HepG2 (cell line): ENCODE data around the gene ARL4D. TPM values are rescaled to one million over a fixed set of nuclear protein-coding genes. Genes with fewer than 3 reads are reported as not detected.

ENCODE experiments used
- ARNT ChIP-seq: fragments of 450-650 bp; IDR thresholded peaks from 2 replicates; pipeline ENCODE4 v1.6.1; 2017
- BCL6 ChIP-seq: IDR thresholded peaks from 2 replicates; pipeline ENCODE4 v1.6.1; 2016; ENCODE audit warnings: missing genetic modification reagents, missing compliant biosample characterization
- MTF2 ChIP-seq: sonication (generic); formaldehyde crosslinking; IDR thresholded peaks from 2 replicates; pipeline ENCODE4 v1.5.0; 2020; ENCODE audit warnings: missing genetic modification reagents, borderline replicate concordance
- MXI1 ChIP-seq: IDR thresholded peaks from 3 replicates; pipeline ENCODE4 v1.6.1; 2012; ENCODE audit warnings: low read depth, low read length, inconsistent platforms, borderline replicate concordance
- NBN ChIP-seq: fragments of 450-650 bp; conservative IDR thresholded peaks from 2 replicates; pipeline ENCODE4 v1.6.1; 2017
- NFE2L2 ChIP-seq: fragments of 150-350 bp; IDR thresholded peaks from 2 replicates; pipeline ENCODE4 v1.6.1; 2014; ENCODE audit warnings: low read length
- NONO ChIP-seq, 2 experiments: fragments of 450-650 bp in 1 of 2; sonication (generic) in 1 of 2; formaldehyde crosslinking in 1 of 2; IDR thresholded peaks in 1 of 2; conservative IDR thresholded peaks in 1 of 2; 2 replicates each; pipeline versions ENCODE4 v1.6.1 to v1.8.0; 2017 to 2022; ENCODE audit warnings: mild to moderate bottlenecking in 1 of 2, missing genetic modification reagents in 1 of 2, moderate library complexity in 1 of 2
- RCOR2 ChIP-seq: IDR thresholded peaks from 2 replicates; pipeline ENCODE4 v1.6.1; 2016; ENCODE audit warnings: missing biosample characterization, missing genetic modification reagents
- U2AF1 ChIP-seq: fragments of 200-400 bp; formaldehyde crosslinking; optimal IDR thresholded peaks from 2 replicates; pipeline ENCODE3; 2017; ENCODE audit warnings: mild to moderate bottlenecking, low read depth, low read length
- ZNF550 ChIP-seq: sonication (generic); formaldehyde crosslinking; IDR thresholded peaks from 2 replicates; pipeline ENCODE4 v1.4.0; 2020; ENCODE audit warnings: mild to moderate bottlenecking, missing genetic modification reagents, borderline replicate concordance
- polyA plus RNA-seq, 8 experiments: library from polyadenylated mRNA; depleted of rRNA in 3 of 8; stranded (reverse) in 7 of 8; unstranded in 1 of 8; fragments of >200 nt; fragmentation: Illumina TruSeq in 4 of 8; extraction: Trizol in 4 of 8; gene quantifications; 2 replicates each; pipeline versions ENCODE4 v1.2.1 to v1.2.3, GENCODE V29; 2011 to 2016; ENCODE audit warnings: low read depth in 4 of 8, missing spikeins in 1 of 8, mixed read lengths in 1 of 8; ENCODE audit not compliant: insufficient read depth in 1 of 8
- total RNA-seq, 5 experiments: library from RNA; depleted of rRNA; stranded (reverse); fragments of >200 nt; fragmentation: Illumina TruSeq; extraction: Trizol; gene quantifications; 2 replicates each; pipeline ENCODE4 v1.2.3, GENCODE V29; 2016; ENCODE audit warnings: low read depth in 1 of 5
- TF ChIP-seq, protein P1 (sequence below): sonication (generic); formaldehyde crosslinking; IDR thresholded peaks from 2 replicates; pipeline ENCODE4 v1.4.0; 2020; ENCODE audit warnings: mild to moderate bottlenecking, missing genetic modification reagents
- TF ChIP-seq, protein P2 (sequence below): sonication (generic); IDR thresholded peaks from 2 replicates; pipeline ENCODE4 v1.6.1; 2016; ENCODE audit warnings: low read depth, borderline replicate concordance
- TF ChIP-seq, protein P3 (sequence below), 2 experiments: IDR thresholded peaks; 2 replicates each; pipeline ENCODE4 v1.6.1; 2011 to 2012; ENCODE audit warnings: low read length in 2 of 2, borderline replicate concordance in 1 of 2, low read depth in 1 of 2, mild to moderate bottlenecking in 1 of 2, moderate library complexity in 1 of 2
- TF ChIP-seq, protein P4 (sequence below): sonication (generic); formaldehyde crosslinking; IDR thresholded peaks from 2 replicates; pipeline ENCODE4 v1.4.0; 2020; ENCODE audit warnings: low read depth, mild to moderate bottlenecking, missing genetic modification reagents
- TF ChIP-seq, protein P5 (sequence below), 2 experiments: sonication (generic) in 1 of 2; formaldehyde crosslinking in 1 of 2; IDR thresholded peaks; 2 replicates each; pipeline versions ENCODE4 v1.4.0 to v1.6.1; 2018 to 2020; ENCODE audit warnings: missing genetic modification reagents in 2 of 2, borderline replicate concordance in 1 of 2, low read depth in 1 of 2, mild to moderate bottlenecking in 1 of 2, missing biosample characterization in 1 of 2
- TF ChIP-seq, protein P6 (sequence below): sonication (generic); formaldehyde crosslinking; IDR thresholded peaks from 2 replicates; pipeline ENCODE4 v1.8.1; 2023; ENCODE audit warnings: mild to moderate bottlenecking, inconsistent platforms, moderate library complexity, missing genetic modification reagents, borderline replicate concordance
- TF ChIP-seq, protein P7 (sequence below): sonication (generic); formaldehyde crosslinking; IDR thresholded peaks from 2 replicates; pipeline ENCODE4 v1.8.1; 2023; ENCODE audit warnings: mild to moderate bottlenecking, missing genetic modification reagents
- TF ChIP-seq, protein P8 (sequence below): IDR thresholded peaks from 2 replicates; pipeline ENCODE4 v1.6.1; 2012; ENCODE audit warnings: inconsistent platforms

ARL4D gene
- total and polyA plus RNA-seq, 2 of the 13 experiments (the other 11 are each of a cell fraction or from before 2014, with no cell fraction given) = 9.0 to 25.9 TPM

DNA sequence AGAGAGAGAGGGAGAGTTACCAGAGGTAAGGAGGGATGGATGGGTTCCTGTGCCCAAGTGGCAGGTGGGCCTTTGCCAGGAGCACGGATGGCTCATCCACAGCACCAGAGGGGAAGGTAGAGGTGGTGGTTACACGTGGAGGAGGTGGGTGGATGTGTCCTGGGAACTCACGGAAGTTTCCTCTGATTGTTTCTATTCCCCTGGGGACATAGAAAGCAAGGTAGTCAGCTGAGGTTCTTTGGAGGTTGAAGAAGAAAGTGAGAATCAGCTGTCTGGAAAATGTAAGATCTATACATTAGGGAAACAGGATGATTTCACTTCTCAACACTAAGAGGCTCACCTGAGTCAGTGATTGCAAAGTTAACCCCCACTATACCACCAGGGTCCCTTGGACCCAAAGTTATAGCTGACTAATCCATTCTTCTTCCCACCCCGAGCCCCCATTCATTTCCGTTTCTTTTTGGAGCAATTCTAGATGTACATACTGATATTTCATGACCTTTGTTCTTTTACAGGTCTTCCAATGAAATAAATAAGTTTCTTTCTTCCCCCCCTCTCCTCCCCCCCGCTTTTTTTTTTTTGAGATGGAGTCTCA lies 27.5 kb upstream of the ARL4D start (continued):
- TF ChIP-seq, protein P1, sequence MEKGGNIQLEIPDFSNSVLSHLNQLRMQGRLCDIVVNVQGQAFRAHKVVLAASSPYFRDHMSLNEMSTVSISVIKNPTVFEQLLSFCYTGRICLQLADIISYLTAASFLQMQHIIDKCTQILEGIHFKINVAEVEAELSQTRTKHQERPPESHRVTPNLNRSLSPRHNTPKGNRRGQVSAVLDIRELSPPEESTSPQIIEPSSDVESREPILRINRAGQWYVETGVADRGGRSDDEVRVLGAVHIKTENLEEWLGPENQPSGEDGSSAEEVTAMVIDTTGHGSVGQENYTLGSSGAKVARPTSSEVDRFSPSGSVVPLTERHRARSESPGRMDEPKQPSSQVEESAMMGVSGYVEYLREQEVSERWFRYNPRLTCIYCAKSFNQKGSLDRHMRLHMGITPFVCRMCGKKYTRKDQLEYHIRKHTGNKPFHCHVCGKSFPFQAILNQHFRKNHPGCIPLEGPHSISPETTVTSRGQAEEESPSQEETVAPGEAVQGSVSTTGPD (CRISPR knock-in tag) = no peak
- no peak for TF ChIP-seq U2AF1
- TF ChIP-seq, protein P2, sequence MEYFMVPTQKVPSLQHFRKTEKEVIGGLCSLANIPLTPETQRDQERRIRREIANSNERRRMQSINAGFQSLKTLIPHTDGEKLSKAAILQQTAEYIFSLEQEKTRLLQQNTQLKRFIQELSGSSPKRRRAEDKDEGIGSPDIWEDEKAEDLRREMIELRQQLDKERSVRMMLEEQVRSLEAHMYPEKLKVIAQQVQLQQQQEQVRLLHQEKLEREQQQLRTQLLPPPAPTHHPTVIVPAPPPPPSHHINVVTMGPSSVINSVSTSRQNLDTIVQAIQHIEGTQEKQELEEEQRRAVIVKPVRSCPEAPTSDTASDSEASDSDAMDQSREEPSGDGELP = 0 out of 2 replicates have a peak, but pooled peaks have one; percentile 24
- no peak for TF ChIP-seq MXI1
- TF ChIP-seq, protein P3, sequence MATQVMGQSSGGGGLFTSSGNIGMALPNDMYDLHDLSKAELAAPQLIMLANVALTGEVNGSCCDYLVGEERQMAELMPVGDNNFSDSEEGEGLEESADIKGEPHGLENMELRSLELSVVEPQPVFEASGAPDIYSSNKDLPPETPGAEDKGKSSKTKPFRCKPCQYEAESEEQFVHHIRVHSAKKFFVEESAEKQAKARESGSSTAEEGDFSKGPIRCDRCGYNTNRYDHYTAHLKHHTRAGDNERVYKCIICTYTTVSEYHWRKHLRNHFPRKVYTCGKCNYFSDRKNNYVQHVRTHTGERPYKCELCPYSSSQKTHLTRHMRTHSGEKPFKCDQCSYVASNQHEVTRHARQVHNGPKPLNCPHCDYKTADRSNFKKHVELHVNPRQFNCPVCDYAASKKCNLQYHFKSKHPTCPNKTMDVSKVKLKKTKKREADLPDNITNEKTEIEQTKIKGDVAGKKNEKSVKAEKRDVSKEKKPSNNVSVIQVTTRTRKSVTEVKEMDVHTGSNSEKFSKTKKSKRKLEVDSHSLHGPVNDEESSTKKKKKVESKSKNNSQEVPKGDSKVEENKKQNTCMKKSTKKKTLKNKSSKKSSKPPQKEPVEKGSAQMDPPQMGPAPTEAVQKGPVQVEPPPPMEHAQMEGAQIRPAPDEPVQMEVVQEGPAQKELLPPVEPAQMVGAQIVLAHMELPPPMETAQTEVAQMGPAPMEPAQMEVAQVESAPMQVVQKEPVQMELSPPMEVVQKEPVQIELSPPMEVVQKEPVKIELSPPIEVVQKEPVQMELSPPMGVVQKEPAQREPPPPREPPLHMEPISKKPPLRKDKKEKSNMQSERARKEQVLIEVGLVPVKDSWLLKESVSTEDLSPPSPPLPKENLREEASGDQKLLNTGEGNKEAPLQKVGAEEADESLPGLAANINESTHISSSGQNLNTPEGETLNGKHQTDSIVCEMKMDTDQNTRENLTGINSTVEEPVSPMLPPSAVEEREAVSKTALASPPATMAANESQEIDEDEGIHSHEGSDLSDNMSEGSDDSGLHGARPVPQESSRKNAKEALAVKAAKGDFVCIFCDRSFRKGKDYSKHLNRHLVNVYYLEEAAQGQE (IDR thresholded peaks at IDR 0.05; ENCODE audit: borderline replicate concordance in 1 of 2, low read depth in 1 of 2, low read length in 2 of 2) = no peak
- no peak for TF ChIP-seq MTF2 (CRISPR knock-in tag)
- no peak for TF ChIP-seq NBN
- TF ChIP-seq ZNF550 = no peak
- TF ChIP-seq ARNT = no peak
- TF ChIP-seq, protein P4, sequence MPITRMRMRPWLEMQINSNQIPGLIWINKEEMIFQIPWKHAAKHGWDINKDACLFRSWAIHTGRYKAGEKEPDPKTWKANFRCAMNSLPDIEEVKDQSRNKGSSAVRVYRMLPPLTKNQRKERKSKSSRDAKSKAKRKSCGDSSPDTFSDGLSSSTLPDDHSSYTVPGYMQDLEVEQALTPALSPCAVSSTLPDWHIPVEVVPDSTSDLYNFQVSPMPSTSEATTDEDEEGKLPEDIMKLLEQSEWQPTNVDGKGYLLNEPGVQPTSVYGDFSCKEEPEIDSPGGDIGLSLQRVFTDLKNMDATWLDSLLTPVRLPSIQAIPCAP = no peak
- no peak for TF ChIP-seq RCOR2
- TF ChIP-seq, protein P5, sequence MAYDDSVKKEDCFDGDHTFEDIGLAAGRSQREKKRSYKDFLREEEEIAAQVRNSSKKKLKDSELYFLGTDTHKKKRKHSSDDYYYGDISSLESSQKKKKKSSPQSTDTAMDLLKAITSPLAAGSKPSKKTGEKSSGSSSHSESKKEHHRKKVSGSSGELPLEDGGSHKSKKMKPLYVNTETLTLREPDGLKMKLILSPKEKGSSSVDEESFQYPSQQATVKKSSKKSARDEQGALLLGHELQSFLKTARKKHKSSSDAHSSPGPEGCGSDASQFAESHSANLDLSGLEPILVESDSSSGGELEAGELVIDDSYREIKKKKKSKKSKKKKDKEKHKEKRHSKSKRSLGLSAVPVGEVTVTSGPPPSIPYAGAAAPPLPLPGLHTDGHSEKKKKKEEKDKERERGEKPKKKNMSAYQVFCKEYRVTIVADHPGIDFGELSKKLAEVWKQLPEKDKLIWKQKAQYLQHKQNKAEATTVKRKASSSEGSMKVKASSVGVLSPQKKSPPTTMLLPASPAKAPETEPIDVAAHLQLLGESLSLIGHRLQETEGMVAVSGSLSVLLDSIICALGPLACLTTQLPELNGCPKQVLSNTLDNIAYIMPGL (CRISPR knock-in tag; IDR thresholded peaks at IDR 0.05; ENCODE audit: borderline replicate concordance in 1 of 2, low read depth in 1 of 2) = peak in 1 of 2 experiments; percentile 51; a peak in 1 of 4 replicates
- no peak for TF ChIP-seq NONO (IDR thresholded peaks at IDR 0.05)
- no peak for TF ChIP-seq NONO (CRISPR knock-in tag; conservative IDR thresholded peaks at IDR 0.05)
- no peak for TF ChIP-seq BCL6
- TF ChIP-seq, protein P6, sequence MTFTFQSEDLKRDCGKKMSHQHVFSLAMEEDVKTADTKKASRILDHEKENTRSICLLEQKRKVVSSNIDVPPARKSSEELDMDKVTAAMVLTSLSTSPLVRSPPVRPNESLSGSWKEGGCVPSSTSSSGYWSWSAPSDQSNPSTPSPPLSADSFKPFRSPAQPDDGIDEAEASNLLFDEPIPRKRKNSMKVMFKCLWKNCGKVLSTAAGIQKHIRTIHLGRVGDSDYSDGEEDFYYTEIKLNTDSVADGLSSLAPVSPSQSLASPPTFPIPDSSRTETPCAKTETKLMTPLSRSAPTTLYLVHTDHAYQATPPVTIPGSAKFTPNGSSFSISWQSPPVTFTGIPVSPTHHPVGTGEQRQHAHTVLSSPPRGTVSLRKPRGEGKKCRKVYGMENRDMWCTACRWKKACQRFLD = no peak
- TF ChIP-seq NFE2L2 = no peak
- TF ChIP-seq, protein P7, sequence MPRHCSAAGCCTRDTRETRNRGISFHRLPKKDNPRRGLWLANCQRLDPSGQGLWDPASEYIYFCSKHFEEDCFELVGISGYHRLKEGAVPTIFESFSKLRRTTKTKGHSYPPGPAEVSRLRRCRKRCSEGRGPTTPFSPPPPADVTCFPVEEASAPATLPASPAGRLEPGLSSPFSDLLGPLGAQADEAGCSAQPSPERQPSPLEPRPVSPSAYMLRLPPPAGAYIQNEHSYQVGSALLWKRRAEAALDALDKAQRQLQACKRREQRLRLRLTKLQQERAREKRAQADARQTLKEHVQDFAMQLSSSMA = no peak
- TF ChIP-seq, protein P8, sequence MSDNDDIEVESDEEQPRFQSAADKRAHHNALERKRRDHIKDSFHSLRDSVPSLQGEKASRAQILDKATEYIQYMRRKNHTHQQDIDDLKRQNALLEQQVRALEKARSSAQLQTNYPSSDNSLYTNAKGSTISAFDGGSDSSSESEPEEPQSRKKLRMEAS = 0 out of 2 replicates have a peak, but pooled peaks have one; percentile 9
